NK-92 (cell line): Measurements from ENCODE around the gene MYH11.
A peak's percentile ranks its signal among the peaks of the same experiment; 100 is the strongest.

Experiments used
- DNase-seq: peaks from one replicate; lab custom pipeline; 2025; ENCODE audit not compliant: unreplicated experiment; lab: John Stamatoyannopoulos, UW

The MYH11 gene

GRCh38 chr16:15856901-15857698 lies at the start of gene MYH11:
TSS of gene MYH11 (minus strand) at chr16:15857028. CDS start at chr16:15838252, 18,776 bp downstream.
- DNase-seq, result no peak

GRCh38 chr16:15906439-15906838 lies 49.6 kb upstream of the MYH11 start:
- DNase-seq, result no peak

- DNase-seq, result no peak
Observed at GRCh38 chr16:15903960-15904359, 47.1 kb upstream of the MYH11 start.

GRCh38 chr16:15900901-15901500 lies 44.2 kb upstream of the MYH11 start:
- DNase-seq, result no peak

- DNase-seq, result no peak
Observed at GRCh38 chr16:15900357-15900756, 43.5 kb upstream of the MYH11 start.

- DNase-seq, result no peak
Observed at GRCh38 chr16:15899538-15900100, 42.8 kb upstream of the MYH11 start.

GRCh38 chr16:15898654-15899053 lies 41.8 kb upstream of the MYH11 start:
- DNase-seq, result no peak

- no peak for DNase-seq
Observed at GRCh38 chr16:15897834-15898254, 41.0 kb upstream of the MYH11 start.

GRCh38 chr16:15897121-15897780 lies 40.4 kb upstream of the MYH11 start:
- DNase-seq, result no peak

GRCh38 chr16:15894571-15895374 lies 37.9 kb upstream of the MYH11 start:
- DNase-seq, result no peak

GRCh38 chr16:15891508-15891907 lies 34.7 kb upstream of the MYH11 start:
- DNase-seq, result no peak

GRCh38 chr16:15888072-15888976 lies 31.5 kb upstream of the MYH11 start, which contains the start of gene CEP20:
TSS of gene CEP20 (minus strand) at chr16:15888603. CDS start at chr16:15888585, 18 bp downstream.
- peak; percentile 99 for DNase-seq

- no peak for DNase-seq
Observed at GRCh38 chr16:15887283-15887682, 30.5 kb upstream of the MYH11 start.

GRCh38 chr16:15886078-15886477 lies 29.2 kb upstream of the MYH11 start:
- DNase-seq, result no peak

- DNase-seq, result no peak
Observed at GRCh38 chr16:15885560-15886001, 28.8 kb upstream of the MYH11 start.

GRCh38 chr16:15882563-15882962 lies 25.7 kb upstream of the MYH11 start:
- DNase-seq, result no peak

- no peak for DNase-seq
Observed at GRCh38 chr16:15881794-15882379, 25.1 kb upstream of the MYH11 start.

GRCh38 chr16:15880434-15881308 lies 23.8 kb upstream of the MYH11 start:
- no peak for DNase-seq
